OCI-LY1 (cell line): ENCODE data around the gene PRIM1.
"Not testable (repeated sequence)": the region's sequence is repeated elsewhere in the genome, so short reads cannot be mapped to it uniquely, and the experiment has no call there.

ENCODE experiments used
- EZH2 ChIP-seq: fragments of 200-600 bp; sonication (generic), shearing (Covaris generic); IDR thresholded peaks from 2 replicates; pipeline ENCODE4 v1.8.0; 2017; ENCODE audit warnings: borderline replicate concordance, mixed run types, mild to moderate bottlenecking, antibody characterized with exemption, low read length, moderate library complexity, mixed read lengths
- TF ChIP-seq, protein P1 (sequence below): fragments of 200-600 bp; sonication (generic), shearing (Covaris generic); IDR thresholded peaks from 2 replicates; pipeline ENCODE4 v1.5.1; 2017; ENCODE audit warnings: mild to moderate bottlenecking, antibody characterized with exemption, low read length, moderate library complexity, mixed read lengths

- TF ChIP-seq, protein P1, sequence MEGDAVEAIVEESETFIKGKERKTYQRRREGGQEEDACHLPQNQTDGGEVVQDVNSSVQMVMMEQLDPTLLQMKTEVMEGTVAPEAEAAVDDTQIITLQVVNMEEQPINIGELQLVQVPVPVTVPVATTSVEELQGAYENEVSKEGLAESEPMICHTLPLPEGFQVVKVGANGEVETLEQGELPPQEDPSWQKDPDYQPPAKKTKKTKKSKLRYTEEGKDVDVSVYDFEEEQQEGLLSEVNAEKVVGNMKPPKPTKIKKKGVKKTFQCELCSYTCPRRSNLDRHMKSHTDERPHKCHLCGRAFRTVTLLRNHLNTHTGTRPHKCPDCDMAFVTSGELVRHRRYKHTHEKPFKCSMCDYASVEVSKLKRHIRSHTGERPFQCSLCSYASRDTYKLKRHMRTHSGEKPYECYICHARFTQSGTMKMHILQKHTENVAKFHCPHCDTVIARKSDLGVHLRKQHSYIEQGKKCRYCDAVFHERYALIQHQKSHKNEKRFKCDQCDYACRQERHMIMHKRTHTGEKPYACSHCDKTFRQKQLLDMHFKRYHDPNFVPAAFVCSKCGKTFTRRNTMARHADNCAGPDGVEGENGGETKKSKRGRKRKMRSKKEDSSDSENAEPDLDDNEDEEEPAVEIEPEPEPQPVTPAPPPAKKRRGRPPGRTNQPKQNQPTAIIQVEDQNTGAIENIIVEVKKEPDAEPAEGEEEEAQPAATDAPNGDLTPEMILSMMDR = not testable (repeated sequence)
- TF ChIP-seq EZH2 = not testable (repeated sequence)
These were observed 47.6 kb downstream of the PRIM1 start for GRCh38 chr12:56704522-56704921.
